ENCODE results near the gene GTF2IRD2. TPM values are rescaled to one million over a fixed set of nuclear protein-coding genes. Genes with fewer than 3 reads are reported as not detected.
A peak's percentile ranks its signal among the peaks of the same experiment; 100 is the strongest.
"Not testable (repeated sequence)": the region's sequence is repeated elsewhere in the genome, so short reads cannot be mapped to it uniquely, and the experiment has no call there.

Gene GTF2IRD2
- total RNA-seq, 6 experiments from 2014 or later: 1.3 to 13.9 (median 7.7) TPM

- no CpG with 5 or more reads among the region's 12 CpGs for WGBS (ENCODE audit: insufficient coverage, low coverage, low lambda C conversion rate, missing lambda C conversion rate)
- H3K4me3 ChIP-seq; intact Hi-C loops (cut with DNase I); H3K9me3 ChIP-seq; H3K27ac ChIP-seq; H3K36me3 ChIP-seq; H3K27me3 ChIP-seq; H3K4me1 ChIP-seq; DNase-seq: not testable (repeated sequence)
- peak; percentile 15 to 45 (median 37) for ATAC-seq
These were observed 1.6 kb downstream of the GTF2IRD2 start for GRCh38 chr7:74849853-74850252.

DNA sequence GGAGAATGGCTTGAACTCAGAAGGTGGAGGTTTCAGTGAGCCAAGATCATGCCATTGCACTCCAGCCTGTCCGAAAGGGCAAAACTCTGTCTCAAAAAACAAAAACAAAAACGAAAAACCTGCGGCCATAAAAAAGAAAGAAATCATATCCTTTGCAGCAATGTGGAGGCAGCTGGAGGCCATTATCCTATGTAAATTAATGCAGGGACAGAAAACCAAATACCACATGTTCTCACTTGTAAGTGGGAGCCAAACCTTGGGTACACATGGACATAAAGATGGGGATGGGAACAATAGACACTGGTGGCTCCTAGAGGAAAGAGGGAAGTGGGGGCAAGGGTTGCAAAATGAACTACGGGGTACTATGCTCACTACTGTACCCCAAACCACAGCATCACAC, 21.0 kb downstream of the GTF2IRD2 start:
- H3K4me1 ChIP-seq; intact Hi-C loops (cut with DNase I); DNase-seq; H3K27ac ChIP-seq; H3K36me3 ChIP-seq; ATAC-seq; H3K27me3 ChIP-seq; H3K4me3 ChIP-seq; H3K9me3 ChIP-seq: not testable (repeated sequence)
- 100% methylated on average over 1 of the region's 4 CpGs for WGBS (ENCODE audit: insufficient coverage, low coverage, low lambda C conversion rate, missing lambda C conversion rate)

- WGBS (ENCODE audit: insufficient coverage, low coverage, low lambda C conversion rate, missing lambda C conversion rate): 60% methylated on average over 1 of the region's 4 CpGs
- peak in 1 of 4 donors; percentile 34 for ATAC-seq
- intact Hi-C loops (cut with DNase I); H3K4me3 ChIP-seq; H3K4me1 ChIP-seq; H3K36me3 ChIP-seq; H3K27ac ChIP-seq; H3K27me3 ChIP-seq; DNase-seq; H3K9me3 ChIP-seq: not testable (repeated sequence)
These were observed 21.4 kb downstream of the GTF2IRD2 start for GRCh38 chr7:74829959-74830358.

GRCh38 chr7:74821259-74821658, 30.1 kb downstream of the GTF2IRD2 start:
- H3K36me3 ChIP-seq; H3K27me3 ChIP-seq; intact Hi-C loops (cut with DNase I); H3K9me3 ChIP-seq; DNase-seq; H3K4me1 ChIP-seq; H3K4me3 ChIP-seq; ATAC-seq; H3K27ac ChIP-seq: not testable (repeated sequence)
- no CpG with 5 or more reads among the region's 5 CpGs for WGBS (ENCODE audit: insufficient coverage, low coverage, low lambda C conversion rate, missing lambda C conversion rate)

DNA sequence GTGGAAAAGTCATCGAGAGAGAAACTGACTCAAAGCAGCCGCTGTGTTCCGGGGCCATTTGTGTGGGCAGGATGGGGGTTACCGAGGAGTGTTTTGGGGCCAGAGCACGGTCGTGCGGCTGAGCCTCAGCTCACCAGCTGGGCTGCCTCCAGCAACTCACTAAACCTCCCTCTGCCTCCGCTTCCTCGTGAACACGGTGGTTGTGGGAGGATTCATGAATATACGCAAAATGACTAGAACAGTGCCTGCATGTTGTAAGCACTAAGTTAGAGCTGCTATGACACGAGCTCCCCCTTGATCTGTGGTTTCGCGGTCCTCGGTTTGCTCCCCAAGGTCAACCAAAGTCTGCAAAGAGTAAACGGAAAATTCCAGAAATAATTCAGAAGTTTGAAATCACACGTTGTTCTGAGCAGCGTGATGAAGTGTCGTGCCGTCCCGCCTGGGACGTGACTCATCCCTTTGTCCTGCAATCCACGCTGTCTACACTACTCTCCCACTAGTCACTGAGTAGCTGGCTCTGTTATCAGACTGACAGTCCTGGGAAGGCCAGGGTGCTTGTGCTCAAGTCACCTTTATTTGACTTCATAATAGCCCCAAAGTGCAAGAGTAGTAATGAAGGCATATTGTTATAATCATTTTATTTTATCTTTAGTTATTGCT, 31.1 kb downstream of the GTF2IRD2 start:
- ATAC-seq: not testable (repeated sequence)

DNA sequence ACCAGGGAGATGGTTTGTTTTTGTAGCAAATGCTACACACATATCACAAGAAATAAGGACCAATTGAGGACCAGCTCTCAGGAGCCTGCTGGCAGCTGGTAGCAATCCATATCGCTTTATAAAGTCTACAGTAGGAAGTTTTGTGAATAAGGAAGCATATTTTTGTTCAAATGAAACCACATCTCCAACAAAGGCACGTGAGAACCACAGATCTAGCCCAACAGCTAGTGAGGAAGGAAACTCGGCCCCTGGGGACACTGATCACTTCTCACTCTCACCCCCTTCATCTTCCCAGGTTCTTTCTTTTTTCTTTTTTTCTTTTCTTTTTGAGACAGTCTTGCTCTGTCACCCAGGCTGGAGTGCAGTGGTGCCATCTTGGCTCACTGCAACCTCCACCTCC, 35.5 kb downstream of the GTF2IRD2 start:
- H3K4me3 ChIP-seq; H3K36me3 ChIP-seq; H3K27me3 ChIP-seq; H3K4me1 ChIP-seq; ATAC-seq; H3K27ac ChIP-seq; H3K9me3 ChIP-seq; intact Hi-C loops (cut with DNase I); DNase-seq: not testable (repeated sequence)
- no CpG with 5 or more reads among the region's 3 CpGs for whole genome bisulfite sequencing (ENCODE audit: insufficient coverage, low coverage, low lambda C conversion rate, missing lambda C conversion rate)

More for the DNA sequence above, 31.1 kb downstream of the GTF2IRD2 start:
- H3K27ac ChIP-seq; H3K36me3 ChIP-seq; intact Hi-C loops (cut with DNase I); DNase-seq; H3K27me3 ChIP-seq; H3K4me1 ChIP-seq; H3K4me3 ChIP-seq; H3K9me3 ChIP-seq: not testable (repeated sequence)
- WGBS (ENCODE audit: insufficient coverage, low coverage, low lambda C conversion rate, missing lambda C conversion rate): no CpG with 5 or more reads among the region's 23 CpGs

DNA sequence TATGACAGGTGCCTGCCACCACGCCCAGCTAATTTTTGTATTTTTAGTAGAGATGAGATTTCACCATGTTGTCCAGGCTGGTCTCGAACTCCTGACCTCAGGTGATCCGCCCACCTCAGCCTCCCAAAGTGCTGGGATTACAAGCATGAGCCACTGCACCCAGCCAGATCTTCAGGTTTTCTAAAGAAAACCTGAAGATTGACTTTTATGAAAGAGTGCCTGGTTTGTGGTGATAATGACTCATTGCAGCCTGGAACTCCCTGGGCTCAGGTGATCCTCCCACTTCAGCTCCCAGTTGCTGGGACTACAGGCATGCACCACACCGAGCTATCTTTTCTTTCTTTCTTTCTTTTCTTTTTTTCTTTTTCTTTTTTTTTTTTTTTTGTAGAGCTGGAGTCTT, 52.8 kb downstream of the GTF2IRD2 start:
- H3K9me3 ChIP-seq; intact Hi-C loops (cut with DNase I); H3K36me3 ChIP-seq; H3K4me1 ChIP-seq; H3K27ac ChIP-seq; ATAC-seq; DNase-seq; H3K4me3 ChIP-seq; H3K27me3 ChIP-seq: not testable (repeated sequence)
- WGBS (ENCODE audit: insufficient coverage, low coverage, low lambda C conversion rate, missing lambda C conversion rate): no CpG with 5 or more reads among the region's 4 CpGs

- H3K27me3 ChIP-seq; H3K36me3 ChIP-seq; intact Hi-C loops (cut with DNase I); H3K9me3 ChIP-seq; H3K4me1 ChIP-seq; DNase-seq; H3K27ac ChIP-seq; ATAC-seq; H3K4me3 ChIP-seq: not testable (repeated sequence)
- no CpG with 5 or more reads among the region's 27 CpGs for WGBS (ENCODE audit: insufficient coverage, low coverage, low lambda C conversion rate, missing lambda C conversion rate)
These were observed 53.4 kb downstream of the GTF2IRD2 start for GRCh38 chr7:74797848-74798622.

GRCh38 chr7:74789200-74789736, 62.1 kb downstream of the GTF2IRD2 start:
- DNase-seq; H3K27ac ChIP-seq; intact Hi-C loops (cut with DNase I); H3K36me3 ChIP-seq; H3K27me3 ChIP-seq; H3K4me1 ChIP-seq; H3K4me3 ChIP-seq; H3K9me3 ChIP-seq: not testable (repeated sequence)
- no CpG with 5 or more reads among the region's 24 CpGs for WGBS (ENCODE audit: insufficient coverage, low coverage, low lambda C conversion rate, missing lambda C conversion rate)
- peak; percentile 1 to 32 (median 24) for ATAC-seq

- ATAC-seq: peak; percentile 96 to 98 (median 96)
- H3K27ac ChIP-seq; H3K36me3 ChIP-seq; H3K9me3 ChIP-seq; H3K27me3 ChIP-seq; H3K4me1 ChIP-seq; intact Hi-C loops (cut with DNase I): not testable (repeated sequence)
- peak; percentile 97 to 98 (median 98) for DNase-seq
- 0% methylated on average over 10 of the region's 82 CpGs for WGBS (ENCODE audit: insufficient coverage, low coverage, low lambda C conversion rate, missing lambda C conversion rate)
- peak overlapping the region in 1 of 3 donors; percentile 29 for H3K4me3 ChIP-seq
These were observed 62.8 kb downstream of the GTF2IRD2 start for GRCh38 chr7:74788369-74789150.

DNA sequence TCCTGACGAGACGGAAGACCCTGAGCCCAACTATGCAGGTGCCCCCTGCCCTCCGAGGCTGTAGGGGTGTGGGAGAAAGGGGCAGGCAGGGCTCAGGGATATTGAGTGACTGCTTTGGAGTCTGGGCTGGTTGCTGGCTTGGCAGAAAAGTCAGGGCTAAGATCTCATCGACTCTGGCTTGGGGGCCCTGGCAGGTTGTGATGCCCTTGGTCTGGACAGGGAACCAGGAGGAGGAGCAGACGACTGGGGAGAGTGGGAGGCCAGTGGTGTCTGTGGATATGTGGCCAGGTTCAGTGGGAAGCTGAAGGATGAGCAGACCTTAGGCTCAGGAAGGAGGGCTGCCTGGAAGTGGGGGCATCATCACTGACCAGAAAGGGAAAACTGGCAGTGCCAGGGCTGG, 67.8 kb downstream of the GTF2IRD2 start:
- ATAC-seq; H3K9me3 ChIP-seq; intact Hi-C loops (cut with DNase I); H3K4me1 ChIP-seq; H3K27me3 ChIP-seq; H3K36me3 ChIP-seq; H3K27ac ChIP-seq; H3K4me3 ChIP-seq: not testable (repeated sequence)
- no CpG with 5 or more reads among the region's 5 CpGs for WGBS (ENCODE audit: insufficient coverage, low coverage, low lambda C conversion rate, missing lambda C conversion rate)
- DNase-seq: peak in 1 of 3 donors; percentile 43
